Measurements from ENCODE around the gene ABCB1. TPM values are rescaled to one million over a fixed set of nuclear protein-coding genes. Genes with fewer than 3 reads are reported as not detected.
A peak's percentile ranks its signal among the peaks of the same experiment; 100 is the strongest.

Gene ABCB1
- total and polyA plus RNA-seq, 12 donors: 64.5 to 1,762 (median 363) TPM

GRCh38 chr7:87592300-87592699, 8.4 kb downstream of the ABCB1 start:
- H3K9me3 ChIP-seq (replicated peaks in 1 of 3): no peaks in the 10 kb centered on the region
- DNase-seq: no peak
- no peak overlapping the region for H3K4me3 ChIP-seq
- H3K36me3 ChIP-seq (replicated peaks in 1 of 2): no peaks in the 10 kb centered on the region
- intact Hi-C loops (cut with DNase I): no loop called here
- H3K27me3 ChIP-seq: no peaks in the 10 kb centered on the region
- no peak overlapping the region for H3K27ac ChIP-seq
- WGBS, 4 donors: 89 to 100% (median 96%) methylated on average over 1 of the region's 1 CpG
- H3K4me1 ChIP-seq (replicated peaks in 1 of 2): peaks cover 5 to 14% of the 10 kb centered on the region in 2 donors
- TF ChIP-seq POLR2A (IDR thresholded peaks at IDR 0.05) (no peak), CTCF (IDR thresholded peaks at IDR 0.05) (no peak)

- Histone ChIP-seq H3K9me3 (replicated peaks in 1 of 3) (no peaks in the 10 kb centered on the region), H3K27me3 (no peaks in the 10 kb centered on the region), H3K27ac (no peak overlapping the region), H3K36me3 (replicated peaks in 1 of 2) (no peaks in the 10 kb centered on the region), H3K4me3 (no peak overlapping the region), H3K4me1 (replicated peaks in 1 of 2) (peaks cover 3 to 4% of the 10 kb centered on the region in 2 donors)
- WGBS, 4 donors: 69 to 75% (median 72%) methylated on average over 5 of the region's 5 CpGs
- intact Hi-C loops (cut with DNase I): no loop called here
- DNase-seq: no peak
- TF ChIP-seq CTCF (IDR thresholded peaks at IDR 0.05): no peak
- no peak for TF ChIP-seq POLR2A (IDR thresholded peaks at IDR 0.05)
Measured at GRCh38 chr7:87591211-87591610, 9.5 kb downstream of the ABCB1 start.

GRCh38 chr7:87590578-87590977, 10.1 kb downstream of the ABCB1 start:
- Histone ChIP-seq H3K27me3 (no peaks in the 10 kb centered on the region), H3K27ac (no peak overlapping the region), H3K4me1 (replicated peaks in 1 of 2) (no peaks in the 10 kb centered on the region), H3K36me3 (replicated peaks in 1 of 2) (no peaks in the 10 kb centered on the region), H3K4me3 (no peak overlapping the region), H3K9me3 (replicated peaks in 1 of 3) (no peaks in the 10 kb centered on the region)
- intact Hi-C loops (cut with DNase I): no loop called here
- no peak for DNase-seq
- TF ChIP-seq POLR2A (IDR thresholded peaks at IDR 0.05) (no peak), CTCF (IDR thresholded peaks at IDR 0.05) (no peak)

GRCh38 chr7:87589631-87590030, 11.1 kb downstream of the ABCB1 start:
- no peaks in the 10 kb centered on the region for H3K27me3 ChIP-seq
- H3K4me3 ChIP-seq: no peak overlapping the region
- peaks cover 0 to 7% of the 10 kb centered on the region in 2 donors for H3K36me3 ChIP-seq (replicated peaks in 1 of 2)
- no peaks in the 10 kb centered on the region for H3K9me3 ChIP-seq (replicated peaks in 1 of 3)
- WGBS, 4 donors: 63 to 81% (median 77%) methylated on average over 1 of the region's 1 CpG
- no peak for DNase-seq
- H3K4me1 ChIP-seq (replicated peaks in 1 of 2): no peaks in the 10 kb centered on the region
- intact Hi-C loops (cut with DNase I): no loop called here
- no peak overlapping the region for H3K27ac ChIP-seq
- no peak for TF ChIP-seq POLR2A (IDR thresholded peaks at IDR 0.05)
- TF ChIP-seq CTCF (IDR thresholded peaks at IDR 0.05): peak in 1 of 6 experiments; percentile 25

All from adrenal gland (tissue), 12 donors.